ENCODE measurements around the gene ATF6.

GRCh38 chr1:161899091-161899490 lies 133.0 kb downstream of the ATF6 start:
- TF ChIP-seq CTCF (IDR thresholded peaks at IDR 0.05; ENCODE audit: extremely low read depth in 1 of 2, insufficient read depth in 1 of 2, low read depth in 1 of 2, low read length in 2 of 2) (no peak), POLR2AphosphoS5 (IDR thresholded peaks at IDR 0.05; ENCODE audit: insufficient read depth, low read depth, low read length) (no peak), POLR2A (IDR thresholded peaks at IDR 0.05; ENCODE audit: low read depth, low read length) (no peak)

All from endothelial cell of umbilical vein (primary cell).